PFSK-1 (cell line): Measurements from ENCODE around the gene PIK3R4.

ENCODE experiments used
- FOXP2 ChIP-seq: optimal IDR thresholded peaks from 2 replicates; pipeline ENCODE3; 2011; ENCODE audit warnings: borderline replicate concordance, control low read depth, inconsistent platforms; ENCODE audit not compliant: insufficient read depth; ENCODE audit errors: extremely low read length, extremely low read depth
- POLR2AphosphoS5 ChIP-seq: IDR thresholded peaks from 2 replicates; pipeline ENCODE4 v1.6.1; 2012; ENCODE audit warnings: low read depth, mild to moderate bottlenecking, control low read depth, low read length, moderate library complexity
- REST ChIP-seq, 2 experiments: IDR thresholded peaks; 2 replicates each; pipeline versions ENCODE4 v1.6.1 to v1.8.0; 2011 to 2012; ENCODE audit warnings: low read depth in 2 of 2, low read length in 2 of 2, control low read depth in 1 of 2, inconsistent platforms in 1 of 2, mild to moderate bottlenecking in 1 of 2, moderate library complexity in 1 of 2; ENCODE audit not compliant: insufficient read depth in 1 of 2
- SIN3A ChIP-seq: IDR thresholded peaks from 2 replicates; pipeline ENCODE4 v1.6.1; 2012; ENCODE audit warnings: mild to moderate bottlenecking, low read length, moderate library complexity, borderline replicate concordance; ENCODE audit not compliant: insufficient read depth
- TAF1 ChIP-seq: IDR thresholded peaks from 2 replicates; pipeline ENCODE4 v1.6.1; 2012; ENCODE audit warnings: low read length, control low read depth, borderline replicate concordance; ENCODE audit not compliant: insufficient read depth

PIK3R4 gene

GRCh38 chr3:130733236-130733875, 13.3 kb downstream of the PIK3R4 start:
- no peak for TF ChIP-seq POLR2AphosphoS5
- TF ChIP-seq FOXP2 = no peak
- TF ChIP-seq TAF1 = no peak
- no peak for TF ChIP-seq REST (IDR thresholded peaks at IDR 0.05; ENCODE audit: insufficient read depth in 1 of 2, low read depth in 2 of 2, low read length in 2 of 2)
- no peak for TF ChIP-seq SIN3A

- no peak for TF ChIP-seq FOXP2
- no peak for TF ChIP-seq REST (IDR thresholded peaks at IDR 0.05; ENCODE audit: insufficient read depth in 1 of 2, low read depth in 2 of 2, low read length in 2 of 2)
- no peak for TF ChIP-seq TAF1
These were observed 14.1 kb downstream of the PIK3R4 start for GRCh38 chr3:130732501-130732900.

GRCh38 chr3:130731817-130732216, 14.8 kb downstream of the PIK3R4 start:
- no peak for TF ChIP-seq SIN3A
- TF ChIP-seq TAF1 = no peak
- no peak for TF ChIP-seq FOXP2
- no peak for TF ChIP-seq POLR2AphosphoS5
- no peak for TF ChIP-seq REST (IDR thresholded peaks at IDR 0.05; ENCODE audit: insufficient read depth in 1 of 2, low read depth in 2 of 2, low read length in 2 of 2)

GRCh38 chr3:130729154-130729553, 17.5 kb downstream of the PIK3R4 start:
- TF ChIP-seq TAF1 (no peak), FOXP2 (no peak), REST (IDR thresholded peaks at IDR 0.05; ENCODE audit: insufficient read depth in 1 of 2, low read depth in 2 of 2, low read length in 2 of 2) (no peak), POLR2AphosphoS5 (no peak), SIN3A (no peak)

GRCh38 chr3:130728037-130728436, 18.6 kb downstream of the PIK3R4 start:
- TF ChIP-seq REST (IDR thresholded peaks at IDR 0.05; ENCODE audit: insufficient read depth in 1 of 2, low read depth in 2 of 2, low read length in 2 of 2) = no peak
- TF ChIP-seq SIN3A = no peak
- no peak for TF ChIP-seq POLR2AphosphoS5
- TF ChIP-seq FOXP2 = no peak
- no peak for TF ChIP-seq TAF1
